Measurements from ENCODE around the gene CENPE. TPM values are rescaled to one million over a fixed set of nuclear protein-coding genes. Genes with fewer than 3 reads are reported as not detected.

Gene CENPE
- polyA plus RNA-seq, 3 donors: 0.03 to 0.17 (median 0.07) TPM

DNA sequence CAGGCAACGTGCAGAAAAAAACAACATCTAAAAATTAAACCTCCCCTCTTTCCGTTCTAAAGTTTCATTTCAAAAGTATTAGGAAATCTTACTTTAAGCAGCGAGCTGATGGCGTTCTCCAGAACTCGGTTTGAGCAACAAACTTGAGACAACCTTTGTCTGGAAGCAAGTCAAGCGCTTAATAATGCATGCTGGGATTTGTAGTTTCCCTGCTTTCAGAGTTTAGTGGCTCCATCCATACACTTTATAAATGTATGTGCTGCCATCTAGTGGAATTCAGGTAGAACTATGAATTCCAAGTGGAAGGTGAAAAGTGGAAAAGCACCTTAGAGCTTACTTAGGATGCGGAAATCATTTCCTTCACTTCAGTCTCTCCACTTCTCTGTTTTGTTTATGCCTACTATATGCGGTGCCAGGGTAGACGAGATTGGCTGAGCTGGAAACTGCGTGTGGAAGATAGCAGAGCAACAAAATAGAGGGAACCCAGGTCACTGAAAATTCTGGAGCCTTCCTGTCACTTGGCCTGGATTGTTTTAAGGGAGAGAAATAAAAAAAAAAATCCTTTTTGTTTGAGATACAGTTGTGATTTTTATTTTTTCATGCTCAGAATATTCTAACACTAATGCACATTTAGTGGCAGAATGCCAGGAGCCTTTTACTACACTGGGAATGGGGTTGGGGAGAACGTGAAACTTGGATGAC is 98.3 kb downstream of the CENPE start, which contains the start of gene BDH2:
TSS of gene BDH2 (minus strand) at position 144 of the 702 bp plus-strand sequence. CDS start 3,580 bp downstream, outside the sequence.
- peak within 1 kb of the TSS; percentile 89 for H2AFZ ChIP-seq (ENCODE audit: insufficient read depth, low read depth, low read length, poor library complexity, severe bottlenecking)
- H3K36me3 ChIP-seq (replicated peaks in 1 of 2; ENCODE audit: control insufficient read depth in 1 of 2, insufficient read depth in 2 of 2, low read length in 2 of 2): no peaks in the 10 kb centered on the region
- intact Hi-C loops (cut with micrococcal nuclease): no loop called here
- Mint-ChIP-seq H3K27ac (peak within 1 kb of the TSS; percentile 63 to 93 (median 86)), H3K27me3 (ENCODE audit: low read depth in 3 of 3) (peaks cover 0 to 2% (median 2%) of the 10 kb centered on the region in 3 donors), H3K4me1 (peaks cover 14% of the 10 kb centered on the region), H3K9me3 (no peaks in the 10 kb centered on the region), H3K36me3 (peaks cover 0 to 1% of the 10 kb centered on the region in 2 donors), H3K4me3 (peak within 1 kb of the TSS; percentile 69 to 92)
- peak within 1 kb of the TSS; percentile 52 for H3K9ac ChIP-seq (ENCODE audit: insufficient read depth, low read length, poor library complexity, severe bottlenecking)
- no peaks in the 10 kb centered on the region for H3K27me3 ChIP-seq (ENCODE audit: control insufficient read depth in 2 of 2, insufficient read depth in 2 of 2, low read length in 2 of 2)
- peak within 1 kb of the TSS; percentile 69 for H3K4me2 ChIP-seq (replicated peaks; ENCODE audit: extremely low read depth, low read length, poor library complexity, severe bottlenecking)
- H4K20me1 ChIP-seq (ENCODE audit: insufficient read depth, low read length): no peaks in the 10 kb centered on the region
- 6% methylated on average over 7 of the region's 11 CpGs for WGBS (ENCODE audit: insufficient coverage)
- DNase-seq: peak; percentile 85 to 96 (median 88)
- no peaks in the 10 kb centered on the region for H3K9me3 ChIP-seq (replicated peaks in 1 of 2; ENCODE audit: control insufficient read depth in 1 of 2, insufficient read depth in 1 of 2, low read length in 2 of 2)
- H3K4me1 ChIP-seq (ENCODE audit: control insufficient read depth in 1 of 2, insufficient read depth in 2 of 2, low read length in 2 of 2): peaks cover 8 to 9% of the 10 kb centered on the region in 2 donors
- peak within 1 kb of the TSS in 1 of 2 donors; percentile 77 for H3K27ac ChIP-seq (ENCODE audit: low read depth in 1 of 2, low read length in 2 of 2)
- TF ChIP-seq, protein P1, sequence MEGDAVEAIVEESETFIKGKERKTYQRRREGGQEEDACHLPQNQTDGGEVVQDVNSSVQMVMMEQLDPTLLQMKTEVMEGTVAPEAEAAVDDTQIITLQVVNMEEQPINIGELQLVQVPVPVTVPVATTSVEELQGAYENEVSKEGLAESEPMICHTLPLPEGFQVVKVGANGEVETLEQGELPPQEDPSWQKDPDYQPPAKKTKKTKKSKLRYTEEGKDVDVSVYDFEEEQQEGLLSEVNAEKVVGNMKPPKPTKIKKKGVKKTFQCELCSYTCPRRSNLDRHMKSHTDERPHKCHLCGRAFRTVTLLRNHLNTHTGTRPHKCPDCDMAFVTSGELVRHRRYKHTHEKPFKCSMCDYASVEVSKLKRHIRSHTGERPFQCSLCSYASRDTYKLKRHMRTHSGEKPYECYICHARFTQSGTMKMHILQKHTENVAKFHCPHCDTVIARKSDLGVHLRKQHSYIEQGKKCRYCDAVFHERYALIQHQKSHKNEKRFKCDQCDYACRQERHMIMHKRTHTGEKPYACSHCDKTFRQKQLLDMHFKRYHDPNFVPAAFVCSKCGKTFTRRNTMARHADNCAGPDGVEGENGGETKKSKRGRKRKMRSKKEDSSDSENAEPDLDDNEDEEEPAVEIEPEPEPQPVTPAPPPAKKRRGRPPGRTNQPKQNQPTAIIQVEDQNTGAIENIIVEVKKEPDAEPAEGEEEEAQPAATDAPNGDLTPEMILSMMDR (IDR thresholded peaks at IDR 0.05): peak; percentile 82
- peak within 1 kb of the TSS; percentile 16 to 80 (median 73) for H3K4me3 ChIP-seq (replicated peaks in 1 of 3; ENCODE audit: low read depth in 2 of 3, low read length in 3 of 3)
- no peaks in the 10 kb centered on the region for H3K79me2 ChIP-seq (ENCODE audit: insufficient read depth, low read length)

DNA sequence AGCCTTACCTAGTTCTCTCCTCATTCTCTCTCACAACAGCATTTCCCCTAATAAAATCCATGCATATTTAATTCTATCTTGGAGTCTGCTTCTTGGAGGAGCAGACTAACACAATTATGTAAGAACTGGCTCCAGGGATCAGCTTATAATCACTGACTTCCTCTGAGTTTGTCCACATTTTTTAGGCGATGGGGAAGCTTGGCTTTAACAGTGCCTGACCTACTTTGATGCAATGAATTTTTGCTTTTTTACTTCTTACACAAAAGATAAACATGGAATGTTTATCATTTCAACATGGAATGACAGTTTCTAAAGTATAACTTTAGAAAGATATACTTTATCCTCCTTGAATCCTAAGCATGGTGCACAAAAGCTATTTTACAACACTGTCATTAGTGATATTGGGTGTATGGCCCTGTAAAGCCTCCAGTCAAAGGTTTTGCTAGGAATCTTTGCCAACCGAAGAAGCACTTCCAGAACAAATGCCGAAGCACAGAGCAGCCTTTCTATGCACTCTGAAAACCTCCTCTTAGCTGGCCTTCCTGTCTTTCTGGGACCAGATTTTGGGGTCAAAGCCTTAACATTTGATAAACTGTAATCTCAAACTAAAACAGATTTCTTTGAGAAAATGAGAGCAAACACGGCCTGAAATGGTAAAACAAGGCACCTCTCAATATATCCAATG is 99.2 kb downstream of the CENPE start:
- H3K4me1 ChIP-seq (ENCODE audit: control insufficient read depth in 1 of 2, insufficient read depth in 2 of 2, low read length in 2 of 2): peaks cover 8 to 9% of the 10 kb centered on the region in 2 donors
- no peaks in the 10 kb centered on the region for H3K79me2 ChIP-seq (ENCODE audit: insufficient read depth, low read length)
- peak overlapping the region; percentile 69 to 92 for H3K4me3 Mint-ChIP-seq
- intact Hi-C loops (cut with micrococcal nuclease): no loop called here
- peak overlapping the region; percentile 52 for H3K9ac ChIP-seq (ENCODE audit: insufficient read depth, low read length, poor library complexity, severe bottlenecking)
- 40% methylated on average over 2 of the region's 4 CpGs for WGBS (ENCODE audit: insufficient coverage)
- no peaks in the 10 kb centered on the region for H3K36me3 ChIP-seq (replicated peaks in 1 of 2; ENCODE audit: control insufficient read depth in 1 of 2, insufficient read depth in 2 of 2, low read length in 2 of 2)
- H2AFZ ChIP-seq (ENCODE audit: insufficient read depth, low read depth, low read length, poor library complexity, severe bottlenecking): peak overlapping the region; percentile 89
- H3K27ac Mint-ChIP-seq: peak overlapping the region; percentile 63 to 93 (median 86)
- H3K27me3 ChIP-seq (ENCODE audit: control insufficient read depth in 2 of 2, insufficient read depth in 2 of 2, low read length in 2 of 2): no peaks in the 10 kb centered on the region
- H3K9me3 Mint-ChIP-seq: no peaks in the 10 kb centered on the region
- peaks cover 0 to 3% of the 10 kb centered on the region in 2 donors for H3K36me3 Mint-ChIP-seq
- peaks cover 0 to 2% (median 2%) of the 10 kb centered on the region in 3 donors for H3K27me3 Mint-ChIP-seq (ENCODE audit: low read depth in 3 of 3)
- H3K4me3 ChIP-seq (replicated peaks in 1 of 3; ENCODE audit: low read depth in 2 of 3, low read length in 3 of 3): peak overlapping the region; percentile 16 to 80 (median 73)
- H3K9me3 ChIP-seq (replicated peaks in 1 of 2; ENCODE audit: control insufficient read depth in 1 of 2, insufficient read depth in 1 of 2, low read length in 2 of 2): no peaks in the 10 kb centered on the region
- H3K27ac ChIP-seq (ENCODE audit: low read depth in 1 of 2, low read length in 2 of 2): peak overlapping the region in 1 of 2 donors; percentile 77
- DNase-seq: no peak
- H3K4me1 Mint-ChIP-seq: peaks cover 14% of the 10 kb centered on the region
- H3K4me2 ChIP-seq (replicated peaks; ENCODE audit: extremely low read depth, low read length, poor library complexity, severe bottlenecking): peak overlapping the region; percentile 69
- TF ChIP-seq, protein P1 (IDR thresholded peaks at IDR 0.05): no peak
- no peaks in the 10 kb centered on the region for H4K20me1 ChIP-seq (ENCODE audit: insufficient read depth, low read length)
